Natural killer cell (primary cell): ENCODE results near the gene OPN5. TPM values are rescaled to one million over a fixed set of nuclear protein-coding genes. Genes with fewer than 3 reads are reported as not detected.

Source experiments
- ATAC-seq, 3 donors: fragments of 150-1000 bp in 2 of 3; fragments of 200-7000 bp in 1 of 3; cut with Tn5 transposase; 1 replicate in 1 of 3; 2 replicates in 2 of 3; pipeline ENCODE4 v1.10.0; 2021; ENCODE audit warnings: mild to moderate bottlenecking in 2 of 3, moderate library complexity in 2 of 3
- DNase-seq, 2 donors: peaks; one replicate each; pipeline versions ENCODE4 v3.0.0 to v3.0.0-alpha.2; 2013 to 2021; ENCODE audit warnings: mixed read lengths in 1 of 2
- H3K27ac ChIP-seq: one replicate; pipeline ENCODE4 v1.5.1; 2013; ENCODE audit warnings: mild to moderate bottlenecking, low read length
- H3K27me3 ChIP-seq: one replicate; pipeline ENCODE4 v1.6.1; 2013; ENCODE audit warnings: low read length; ENCODE audit not compliant: control insufficient read depth, insufficient read depth
- H3K36me3 ChIP-seq: one replicate; pipeline ENCODE4 v1.6.1; 2013; ENCODE audit warnings: low read length; ENCODE audit not compliant: control insufficient read depth, insufficient read depth
- H3K4me1 ChIP-seq: one replicate; pipeline ENCODE4 v1.6.1; 2013; ENCODE audit warnings: low read length; ENCODE audit not compliant: control insufficient read depth, insufficient read depth
- H3K4me3 ChIP-seq: one replicate; pipeline ENCODE4 v1.5.1; 2013; ENCODE audit warnings: low read length
- H3K9me3 ChIP-seq: one replicate; pipeline ENCODE4 v1.6.1; 2013; ENCODE audit warnings: low read length; ENCODE audit not compliant: control insufficient read depth, insufficient read depth
- H3K27ac Mint-ChIP-seq, 2 donors: one replicate each; pipeline ENCODE4 v1.8.0; 2022; ENCODE audit warnings: mild to moderate bottlenecking in 2 of 2, mixed read lengths in 2 of 2, moderate library complexity in 1 of 2
- H3K27me3 Mint-ChIP-seq, 2 donors: one replicate each; pipeline ENCODE4 v1.8.0; 2022; ENCODE audit warnings: low read depth in 2 of 2, mixed read lengths in 2 of 2
- H3K36me3 Mint-ChIP-seq: one replicate; pipeline ENCODE4 v1.8.0; 2022; ENCODE audit warnings: mixed read lengths
- H3K4me1 Mint-ChIP-seq, 2 donors: one replicate each; pipeline ENCODE4 v1.8.0; 2022; ENCODE audit warnings: mixed read lengths in 2 of 2
- H3K4me3 Mint-ChIP-seq: one replicate; pipeline ENCODE4 v1.8.0; 2022; ENCODE audit warnings: mild to moderate bottlenecking, moderate library complexity, mixed read lengths
- H3K9me3 Mint-ChIP-seq, 2 donors: one replicate each; pipeline ENCODE4 v1.8.0; 2022; ENCODE audit warnings: mixed read lengths in 2 of 2
- CTCF ChIP-seq: fragments of 200-600 bp; IDR thresholded peaks from one replicate; pipeline ENCODE4 v1.8.0; 2022; ENCODE audit warnings: antibody characterized with exemption
- WGBS: methylation state at CpG from one replicate; pipeline ENCODE4 v1.1.7; 2013; ENCODE audit warnings: missing lambda C conversion rate; ENCODE audit not compliant: insufficient coverage; 5-methylcytosine and 5-hydroxymethylcytosine counted together
- intact Hi-C: fragments of 100-400 bp; cut with micrococcal nuclease; formaldehyde crosslinking; loops from one replicate; pipeline ENCODE4 v1.14.2; 2022
- total RNA-seq, 4 donors: library from RNA; stranded (reverse); fragments of 120-200 nt in 1 of 4; gene quantifications; one replicate each; pipeline versions ENCODE4 v1.2.3 to v1.2.4, GENCODE V29; 2013 to 2022

The OPN5 gene, protein sequence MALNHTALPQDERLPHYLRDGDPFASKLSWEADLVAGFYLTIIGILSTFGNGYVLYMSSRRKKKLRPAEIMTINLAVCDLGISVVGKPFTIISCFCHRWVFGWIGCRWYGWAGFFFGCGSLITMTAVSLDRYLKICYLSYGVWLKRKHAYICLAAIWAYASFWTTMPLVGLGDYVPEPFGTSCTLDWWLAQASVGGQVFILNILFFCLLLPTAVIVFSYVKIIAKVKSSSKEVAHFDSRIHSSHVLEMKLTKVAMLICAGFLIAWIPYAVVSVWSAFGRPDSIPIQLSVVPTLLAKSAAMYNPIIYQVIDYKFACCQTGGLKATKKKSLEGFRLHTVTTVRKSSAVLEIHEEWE
- not detected for total RNA-seq
- not detected for total RNA-seq (2013)

GRCh38 chr6:47781732-47782131 is at the start of gene OPN5:
Gene OPN5 (plus strand): TSS chr6:47782032. CDS start chr6:47782067, 35 bp downstream.
- H3K4me1 ChIP-seq: no peaks in the 10 kb centered on the region
- no peaks in the 10 kb centered on the region for H3K9me3 ChIP-seq
- WGBS: 87% methylated on average over 8 of the region's 8 CpGs
- Mint-ChIP-seq H3K9me3 (no peaks in the 10 kb centered on the region), H3K27me3 (peaks cover 9 to 12% of the 10 kb centered on the region in 2 donors), H3K4me1 (peaks cover 0 to 6% of the 10 kb centered on the region in 2 donors), H3K36me3 (no peaks in the 10 kb centered on the region), H3K27ac (no peak within 1 kb of the TSS), H3K4me3 (no peak within 1 kb of the TSS)
- intact Hi-C loops: no loop called here
- H3K36me3 ChIP-seq: no peaks in the 10 kb centered on the region
- no peaks in the 10 kb centered on the region for H3K27me3 ChIP-seq
- ATAC-seq (no peak), DNase-seq (no peak)
- H3K27ac ChIP-seq: no peak within 1 kb of the TSS
- no peak within 1 kb of the TSS for H3K4me3 ChIP-seq
- TF ChIP-seq CTCF: no peak

DNA sequence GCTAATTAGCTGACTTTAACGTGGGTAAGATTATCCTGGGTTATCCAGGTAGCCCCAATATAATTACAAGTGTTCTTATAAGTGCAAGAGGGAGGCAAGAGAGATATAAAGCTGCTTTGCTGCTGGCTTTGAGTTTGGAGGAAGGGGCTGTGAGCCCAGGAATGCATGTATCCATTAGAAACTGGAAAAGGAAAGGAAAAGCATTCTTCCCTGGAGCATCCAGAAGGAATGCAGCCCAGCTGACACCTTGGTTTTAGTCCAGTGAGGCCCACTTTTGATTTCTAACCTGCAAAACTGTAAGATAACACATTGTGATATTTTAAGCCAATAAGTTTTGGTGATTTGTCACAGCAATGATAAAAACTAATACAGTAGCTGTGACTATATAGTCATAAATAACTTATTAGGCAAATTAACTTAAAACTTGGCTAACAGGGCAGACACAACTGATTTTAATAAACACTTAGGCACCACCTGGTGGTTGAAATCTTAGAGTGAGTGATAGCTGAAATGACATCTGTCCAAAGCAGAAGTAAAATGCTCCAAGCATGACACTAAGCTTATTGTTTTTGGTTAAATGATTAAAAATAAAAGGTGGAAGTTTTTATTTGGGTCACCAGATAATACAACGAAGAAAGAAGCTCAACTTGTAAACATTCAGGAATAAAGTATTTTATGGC is 47.8 kb upstream of the OPN5 start:
- Histone ChIP-seq H3K36me3 (no peaks in the 10 kb centered on the region), H3K27me3 (no peaks in the 10 kb centered on the region), H3K9me3 (no peaks in the 10 kb centered on the region), H3K4me3 (no peak overlapping the region), H3K27ac (no peak overlapping the region), H3K4me1 (no peaks in the 10 kb centered on the region)
- Mint-ChIP-seq H3K27me3 (peaks cover 0 to 3% of the 10 kb centered on the region in 2 donors), H3K9me3 (no peaks in the 10 kb centered on the region), H3K4me1 (no peaks in the 10 kb centered on the region), H3K4me3 (no peak overlapping the region), H3K36me3 (no peaks in the 10 kb centered on the region), H3K27ac (no peak overlapping the region)
- intact Hi-C loops: loop anchor here (1.0 kb wide), 2 partner anchors 103 to 320 kb away; no protein-coding TSS in a partner anchor
- DNase-seq: peak in 1 of 2 donors; percentile 40
- TF ChIP-seq CTCF: no peak
- ATAC-seq: no peak
- WGBS: 46% methylated on average over 2 of the region's 2 CpGs

GRCh38 chr6:47734831-47735481 is 46.9 kb upstream of the OPN5 start:
- Histone ChIP-seq H3K4me1 (no peaks in the 10 kb centered on the region), H3K9me3 (no peaks in the 10 kb centered on the region), H3K27ac (no peak overlapping the region), H3K27me3 (no peaks in the 10 kb centered on the region), H3K36me3 (no peaks in the 10 kb centered on the region), H3K4me3 (no peak overlapping the region)
- intact Hi-C loops: loop anchor here (1.0 kb wide), 2 partner anchors 104 to 321 kb away; no protein-coding TSS in a partner anchor
- Mint-ChIP-seq H3K27ac (no peak overlapping the region), H3K36me3 (no peaks in the 10 kb centered on the region), H3K4me3 (no peak overlapping the region), H3K27me3 (peaks cover 0 to 3% of the 10 kb centered on the region in 2 donors), H3K4me1 (no peaks in the 10 kb centered on the region), H3K9me3 (no peaks in the 10 kb centered on the region)
- TF ChIP-seq CTCF: no peak
- 79% methylated on average over 4 of the region's 4 CpGs for WGBS
- DNase-seq (no peak), ATAC-seq (no peak)
